OCI-LY7 (cell line): ENCODE results near the gene TRPM2.

Source experiments
- EZH2phosphoT487 ChIP-seq: fragments of 200-600 bp; sonication (generic); IDR thresholded peaks from 2 replicates; pipeline ENCODE4 v1.6.1; 2018; ENCODE audit warnings: low read depth, borderline replicate concordance, mild to moderate bottlenecking, mixed run types, antibody characterized with exemption, low read length, moderate library complexity, mixed read lengths
- TF ChIP-seq, protein P1 (sequence below): fragments of 200-600 bp; sonication (generic); conservative IDR thresholded peaks from 2 replicates; pipeline ENCODE4 v1.5.1; 2014; ENCODE audit warnings: mild to moderate bottlenecking, antibody characterized with exemption, low read length, moderate library complexity, mixed read lengths

DNA sequence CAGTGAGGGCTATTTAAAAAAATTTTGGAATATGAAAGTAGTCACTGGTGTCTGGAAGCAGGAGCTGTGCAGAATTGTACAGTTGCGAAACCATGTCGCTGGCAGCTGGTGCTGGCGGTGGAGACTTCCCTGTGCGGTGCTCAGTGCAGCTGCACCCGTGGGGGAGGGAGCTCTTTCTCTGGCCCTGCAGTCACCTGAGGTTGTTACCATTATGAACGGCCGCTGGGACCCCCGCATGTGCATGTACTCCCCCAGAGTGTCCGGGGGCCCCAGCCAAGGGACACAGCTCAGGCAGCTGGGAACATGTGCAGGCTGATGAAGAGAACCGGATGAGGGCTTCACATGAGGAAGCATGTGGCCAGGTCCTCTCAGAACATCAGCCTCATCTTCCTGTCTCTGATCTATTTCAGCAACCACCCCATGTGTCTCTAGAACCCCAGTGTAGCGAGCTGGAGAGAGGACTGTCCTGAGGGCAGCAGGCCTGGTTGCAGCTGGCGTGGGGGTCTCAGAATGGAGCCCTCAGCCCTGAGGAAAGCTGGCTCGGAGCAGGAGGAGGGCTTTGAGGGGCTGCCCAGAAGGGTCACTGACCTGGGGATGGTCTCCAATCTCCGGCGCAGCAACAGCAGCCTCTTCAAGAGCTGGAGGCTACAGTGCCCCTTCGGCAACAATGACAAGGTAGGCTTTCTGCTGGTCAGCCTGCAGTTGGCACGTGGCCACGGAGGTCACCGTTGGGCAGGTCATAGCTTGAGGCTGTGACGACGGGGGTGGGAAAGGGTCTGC, at the start of gene TRPM2:
- TF ChIP-seq, protein P1, sequence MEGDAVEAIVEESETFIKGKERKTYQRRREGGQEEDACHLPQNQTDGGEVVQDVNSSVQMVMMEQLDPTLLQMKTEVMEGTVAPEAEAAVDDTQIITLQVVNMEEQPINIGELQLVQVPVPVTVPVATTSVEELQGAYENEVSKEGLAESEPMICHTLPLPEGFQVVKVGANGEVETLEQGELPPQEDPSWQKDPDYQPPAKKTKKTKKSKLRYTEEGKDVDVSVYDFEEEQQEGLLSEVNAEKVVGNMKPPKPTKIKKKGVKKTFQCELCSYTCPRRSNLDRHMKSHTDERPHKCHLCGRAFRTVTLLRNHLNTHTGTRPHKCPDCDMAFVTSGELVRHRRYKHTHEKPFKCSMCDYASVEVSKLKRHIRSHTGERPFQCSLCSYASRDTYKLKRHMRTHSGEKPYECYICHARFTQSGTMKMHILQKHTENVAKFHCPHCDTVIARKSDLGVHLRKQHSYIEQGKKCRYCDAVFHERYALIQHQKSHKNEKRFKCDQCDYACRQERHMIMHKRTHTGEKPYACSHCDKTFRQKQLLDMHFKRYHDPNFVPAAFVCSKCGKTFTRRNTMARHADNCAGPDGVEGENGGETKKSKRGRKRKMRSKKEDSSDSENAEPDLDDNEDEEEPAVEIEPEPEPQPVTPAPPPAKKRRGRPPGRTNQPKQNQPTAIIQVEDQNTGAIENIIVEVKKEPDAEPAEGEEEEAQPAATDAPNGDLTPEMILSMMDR: no peak
- no peak for TF ChIP-seq EZH2phosphoT487
